Activated CD8-positive, alpha-beta T cell treated with anti-CD3 and anti-CD28 coated beads for 36 hours (primary cell): ENCODE measurements around the gene DUSP22. TPM values are rescaled to one million over a fixed set of nuclear protein-coding genes. Genes with fewer than 3 reads are reported as not detected.

Experiments
- ATAC-seq: fragments of 200-7000 bp; cut with Tn5 transposase; one replicate; pipeline ENCODE4 v1.10.0; 2021; ENCODE audit warnings: mild to moderate bottlenecking, moderate library complexity
- CTCF ChIA-PET: fragments of 350-600 bp; sonication (Branson Sonifier 250); formaldehyde crosslinking; loops from one replicate; lab custom pipeline; 2021; ENCODE audit warnings: antibody characterized with exemption; lab: Charles Lee
- POLR2A ChIA-PET: fragments of 350-600 bp; sonication (Branson Sonifier 250); formaldehyde crosslinking; loops from one replicate; lab custom pipeline; 2021; ENCODE audit warnings: antibody characterized with exemption; lab: Charles Lee
- DNase-seq: peaks from one replicate; pipeline ENCODE4 v3.0.0-alpha.2; 2020
- H3K27ac Mint-ChIP-seq: one replicate; pipeline ENCODE4 v1.8.0; 2021; ENCODE audit warnings: mild to moderate bottlenecking, mixed read lengths
- H3K27me3 Mint-ChIP-seq: one replicate; pipeline ENCODE4 v1.8.0; 2021; ENCODE audit warnings: mixed read lengths
- H3K36me3 Mint-ChIP-seq: one replicate; pipeline ENCODE4 v1.8.0; 2021; ENCODE audit warnings: low read depth, mixed read lengths
- H3K4me1 Mint-ChIP-seq: one replicate; pipeline ENCODE4 v1.8.0; 2021; ENCODE audit warnings: low read depth, mixed read lengths
- H3K4me3 Mint-ChIP-seq: one replicate; pipeline ENCODE4 v1.8.0; 2021; ENCODE audit warnings: mild to moderate bottlenecking, moderate library complexity, mixed read lengths
- H3K9me3 Mint-ChIP-seq: one replicate; pipeline ENCODE4 v1.8.0; 2021; ENCODE audit warnings: mixed read lengths
- CTCF ChIP-seq: fragments of 200-600 bp; IDR thresholded peaks from one replicate; pipeline ENCODE4 v1.8.0; 2022; ENCODE audit warnings: antibody characterized with exemption, mild to moderate bottlenecking
- intact Hi-C: fragments of 100-400 bp; cut with micrococcal nuclease; formaldehyde crosslinking; loops from one replicate; pipeline ENCODE4 v1.10.0; 2022
- total RNA-seq, 2 experiments: library from RNA; stranded (reverse); gene quantifications; one replicate each; pipeline ENCODE4 v1.2.3, GENCODE V29; 2021

Gene DUSP22
- total RNA-seq, 2 experiments from 2014 or later: 32.5 to 34.2 TPM

GRCh38 chr6:301929-302705, 9.8 kb downstream of the DUSP22 start:
- ChIA-PET POLR2A (interaction anchor here (1.0 to 1.2 kb wide), 3 partner anchors 48 to 104 kb away, joined by 3 read pairs; no protein-coding TSS in a partner anchor), CTCF (interaction anchor here (1.0 kb wide), 1 partner anchor 11 kb away, joined by 3 read pairs; no protein-coding TSS in a partner anchor)
- Mint-ChIP-seq H3K27me3 (no peaks in the 10 kb centered on the region), H3K36me3 (peaks cover 6% of the 10 kb centered on the region), H3K9me3 (no peaks in the 10 kb centered on the region), H3K4me1 (peaks cover 10% of the 10 kb centered on the region), H3K27ac (no peak overlapping the region), H3K4me3 (no peak overlapping the region)
- TF ChIP-seq CTCF: no peak
- DNase-seq (no peak), ATAC-seq (no peak)
- intact Hi-C loops: no loop called here

GRCh38 chr6:302760-303159, 10.5 kb downstream of the DUSP22 start:
- peaks cover 4% of the 10 kb centered on the region for H3K4me1 Mint-ChIP-seq
- no peak overlapping the region for H3K27ac Mint-ChIP-seq
- ChIA-PET CTCF (interaction anchor here (1.0 kb wide), 1 partner anchor 10 kb away, joined by 3 read pairs; no protein-coding TSS in a partner anchor), POLR2A (interaction anchor here (1.0 to 1.2 kb wide), 4 partner anchors 10 to 103 kb away, joined by 3 to 7 read pairs (median 3); no protein-coding TSS in a partner anchor)
- intact Hi-C loops: no loop called here
- ATAC-seq: no peak
- TF ChIP-seq CTCF: no peak
- H3K36me3 Mint-ChIP-seq: peaks cover 8% of the 10 kb centered on the region
- no peak overlapping the region for H3K4me3 Mint-ChIP-seq
- DNase-seq: no peak
- no peaks in the 10 kb centered on the region for H3K9me3 Mint-ChIP-seq
- no peaks in the 10 kb centered on the region for H3K27me3 Mint-ChIP-seq

GRCh38 chr6:303263-303662, 11.0 kb downstream of the DUSP22 start:
- no peak overlapping the region for H3K4me3 Mint-ChIP-seq
- no peaks in the 10 kb centered on the region for H3K4me1 Mint-ChIP-seq
- DNase-seq (no peak), ATAC-seq (no peak)
- no peak for TF ChIP-seq CTCF
- intact Hi-C loops: no loop called here
- no peaks in the 10 kb centered on the region for H3K27me3 Mint-ChIP-seq
- H3K27ac Mint-ChIP-seq: no peak overlapping the region
- H3K9me3 Mint-ChIP-seq: no peaks in the 10 kb centered on the region
- ChIA-PET POLR2A (interaction anchor here (1.1 kb wide), 1 partner anchor 9 kb away, joined by 7 read pairs; no protein-coding TSS in a partner anchor), CTCF (no interaction called here)
- H3K36me3 Mint-ChIP-seq: peaks cover 9% of the 10 kb centered on the region

- ATAC-seq: no peak
- Mint-ChIP-seq H3K4me3 (no peak overlapping the region), H3K4me1 (no peaks in the 10 kb centered on the region), H3K27ac (no peak overlapping the region), H3K9me3 (no peaks in the 10 kb centered on the region), H3K27me3 (no peaks in the 10 kb centered on the region), H3K36me3 (peaks cover 9% of the 10 kb centered on the region)
- TF ChIP-seq CTCF: no peak
- CTCF ChIA-PET: interaction anchor here (1.4 kb wide), 1 partner anchor 135 kb away, joined by 4 read pairs; no protein-coding TSS in a partner anchor
- no peak for DNase-seq
- POLR2A ChIA-PET: interaction anchor here (1.1 kb wide), 1 partner anchor 9 kb away, joined by 7 read pairs; no protein-coding TSS in a partner anchor
- intact Hi-C loops: no loop called here
These were observed 11.8 kb downstream of the DUSP22 start for GRCh38 chr6:303948-304558.
